NT2/D1 (cell line): ENCODE results near the gene RASGRP2.

Experiments used
- SUZ12 ChIP-seq: IDR thresholded peaks from 2 replicates; pipeline ENCODE4 v1.6.1; 2011; ENCODE audit not compliant: insufficient read length, insufficient read depth; ENCODE audit errors: extremely low read depth
- YY1 ChIP-seq: IDR thresholded peaks from 2 replicates; pipeline ENCODE4 v1.6.1; 2011; ENCODE audit not compliant: insufficient read length, insufficient read depth
- ZNF274 ChIP-seq: IDR thresholded peaks from 2 replicates; pipeline ENCODE4 v1.6.1; 2011; ENCODE audit warnings: mild to moderate bottlenecking, low read depth, low read length

DNA sequence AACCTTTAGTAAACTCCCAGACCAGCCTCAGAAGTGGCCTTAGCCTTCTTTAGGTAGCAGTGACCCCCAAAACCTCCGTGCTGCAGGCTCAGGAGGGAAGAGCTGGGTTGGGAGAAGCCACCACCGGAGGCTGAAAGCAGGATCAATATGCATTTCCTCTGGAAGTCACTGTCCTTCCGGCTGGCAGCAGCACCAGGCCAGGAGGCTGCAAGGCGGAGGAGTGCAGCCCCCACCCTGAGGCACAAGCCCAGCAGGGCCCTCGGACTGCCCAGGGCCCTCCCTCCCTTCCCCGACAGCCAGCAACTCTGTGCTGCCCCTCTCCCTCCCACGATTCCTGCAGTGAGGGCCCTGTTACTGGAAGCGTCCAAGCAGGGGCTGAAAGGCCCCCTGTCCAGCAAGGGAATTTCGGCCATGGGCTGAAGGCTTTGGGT, 17.7 kb downstream of the RASGRP2 start:
- TF ChIP-seq YY1 (no peak), SUZ12 (no peak), ZNF274 (no peak)
